Esophagus squamous epithelium (tissue), 4 donors: ENCODE measurements around the gene USP17L18.
"Not testable (repeated sequence)": the region's sequence is repeated elsewhere in the genome, so short reads cannot be mapped to it uniquely, and the experiment has no call there.

Source experiments
- CTCF ChIP-seq, 6 experiments: fragments of 450-650 bp in 4 of 6; fragments of 200-600 bp in 2 of 6; sonication (generic) in 2 of 6; IDR thresholded peaks; one replicate each; pipeline ENCODE4 v1.5.1; 2016 to 2019; ENCODE audit warnings: antibody characterized with exemption in 6 of 6, mild to moderate bottlenecking in 4 of 6, moderate library complexity in 4 of 6
- POLR2A ChIP-seq, 4 donors: fragments of 450-650 bp; IDR thresholded peaks; one replicate each; pipeline ENCODE4 v1.6.1; 2017; ENCODE audit warnings: antibody characterized with exemption in 4 of 4, mild to moderate bottlenecking in 4 of 4, moderate library complexity in 3 of 4

GRCh38 chr4:9224596-9224995 lies 23.8 kb upstream of the USP17L18 start, which contains the start of gene USP17L13:
- not testable (repeated sequence) for TF ChIP-seq CTCF, POLR2A (IDR thresholded peaks at IDR 0.05)
